Retinal pigment epithelial cell (primary cell): ENCODE measurements around the gene NMT1.

Experiments
- DNase-seq: peaks from one replicate; pipeline ENCODE4 v3.0.0-alpha.2; 2010; ENCODE audit warnings: low read depth
- H3K4me3 ChIP-seq: 2 replicates; pipeline ENCODE4 v1.5.1; 2011; ENCODE audit warnings: mild to moderate bottlenecking, low read length, control low read depth, moderate library complexity
- TF ChIP-seq, protein P1 (sequence below): conservative IDR thresholded peaks from 2 replicates; pipeline ENCODE4 v1.5.1; 2011; ENCODE audit warnings: low read depth, low read length, control low read depth, inconsistent platforms

NMT1 gene

DNA sequence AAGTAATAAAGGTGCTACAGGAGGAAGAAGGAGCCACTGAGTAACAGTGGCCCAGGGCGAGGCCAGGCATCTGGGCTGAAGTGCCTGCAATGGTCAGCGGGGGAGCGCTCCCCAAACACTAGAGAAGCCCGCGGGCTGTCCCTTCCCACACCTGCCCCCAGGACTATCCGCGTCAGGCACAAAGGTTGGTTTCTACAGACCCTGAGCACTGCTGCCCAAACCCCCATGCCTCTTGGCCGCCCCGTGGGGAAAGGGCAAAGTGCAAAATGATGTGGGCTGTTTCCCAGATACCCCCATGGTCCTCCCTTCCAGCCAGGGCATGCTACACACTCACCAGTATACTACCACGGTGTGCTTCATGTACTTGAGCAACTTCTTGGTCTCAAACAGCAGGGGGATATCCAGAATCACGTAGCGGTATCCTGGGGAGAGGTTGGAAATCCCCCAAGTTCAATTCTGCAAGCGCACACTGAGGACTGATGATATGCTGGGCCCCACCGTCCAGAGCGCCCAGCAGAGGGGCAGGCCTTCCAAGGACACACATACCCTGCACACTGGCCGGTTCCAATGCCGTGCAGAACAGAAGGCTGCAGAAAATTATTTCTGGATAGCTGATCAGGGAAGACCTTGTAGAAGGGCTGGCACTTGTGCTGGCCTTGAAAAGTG is 31.2 kb upstream of the NMT1 start:
- TF ChIP-seq, protein P1, sequence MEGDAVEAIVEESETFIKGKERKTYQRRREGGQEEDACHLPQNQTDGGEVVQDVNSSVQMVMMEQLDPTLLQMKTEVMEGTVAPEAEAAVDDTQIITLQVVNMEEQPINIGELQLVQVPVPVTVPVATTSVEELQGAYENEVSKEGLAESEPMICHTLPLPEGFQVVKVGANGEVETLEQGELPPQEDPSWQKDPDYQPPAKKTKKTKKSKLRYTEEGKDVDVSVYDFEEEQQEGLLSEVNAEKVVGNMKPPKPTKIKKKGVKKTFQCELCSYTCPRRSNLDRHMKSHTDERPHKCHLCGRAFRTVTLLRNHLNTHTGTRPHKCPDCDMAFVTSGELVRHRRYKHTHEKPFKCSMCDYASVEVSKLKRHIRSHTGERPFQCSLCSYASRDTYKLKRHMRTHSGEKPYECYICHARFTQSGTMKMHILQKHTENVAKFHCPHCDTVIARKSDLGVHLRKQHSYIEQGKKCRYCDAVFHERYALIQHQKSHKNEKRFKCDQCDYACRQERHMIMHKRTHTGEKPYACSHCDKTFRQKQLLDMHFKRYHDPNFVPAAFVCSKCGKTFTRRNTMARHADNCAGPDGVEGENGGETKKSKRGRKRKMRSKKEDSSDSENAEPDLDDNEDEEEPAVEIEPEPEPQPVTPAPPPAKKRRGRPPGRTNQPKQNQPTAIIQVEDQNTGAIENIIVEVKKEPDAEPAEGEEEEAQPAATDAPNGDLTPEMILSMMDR, result no peak
- DNase-seq, result no peak
- no peak overlapping the region for H3K4me3 ChIP-seq

DNA sequence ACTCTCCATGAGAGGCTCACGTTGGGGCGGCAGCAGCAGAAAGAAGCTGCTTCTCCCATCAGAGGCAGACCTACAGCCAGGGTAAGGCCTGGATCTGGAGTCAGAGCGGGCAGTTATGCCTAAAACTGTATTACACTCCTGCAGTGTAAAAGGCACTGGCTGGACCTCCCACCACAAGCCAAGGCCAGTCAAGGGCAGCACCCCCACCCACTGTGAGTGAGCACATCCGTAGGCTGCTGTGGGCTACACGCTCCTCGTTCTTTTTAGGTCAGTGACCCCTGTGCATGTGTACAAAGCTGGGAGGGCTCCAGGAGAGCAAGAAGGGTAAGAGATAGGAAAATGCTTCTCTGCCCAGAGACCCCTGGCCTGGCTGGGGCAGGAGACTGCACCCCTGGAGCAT is 30.4 kb upstream of the NMT1 start:
- no peak for DNase-seq
- no peak overlapping the region for H3K4me3 ChIP-seq
- TF ChIP-seq, protein P1, result no peak

DNA sequence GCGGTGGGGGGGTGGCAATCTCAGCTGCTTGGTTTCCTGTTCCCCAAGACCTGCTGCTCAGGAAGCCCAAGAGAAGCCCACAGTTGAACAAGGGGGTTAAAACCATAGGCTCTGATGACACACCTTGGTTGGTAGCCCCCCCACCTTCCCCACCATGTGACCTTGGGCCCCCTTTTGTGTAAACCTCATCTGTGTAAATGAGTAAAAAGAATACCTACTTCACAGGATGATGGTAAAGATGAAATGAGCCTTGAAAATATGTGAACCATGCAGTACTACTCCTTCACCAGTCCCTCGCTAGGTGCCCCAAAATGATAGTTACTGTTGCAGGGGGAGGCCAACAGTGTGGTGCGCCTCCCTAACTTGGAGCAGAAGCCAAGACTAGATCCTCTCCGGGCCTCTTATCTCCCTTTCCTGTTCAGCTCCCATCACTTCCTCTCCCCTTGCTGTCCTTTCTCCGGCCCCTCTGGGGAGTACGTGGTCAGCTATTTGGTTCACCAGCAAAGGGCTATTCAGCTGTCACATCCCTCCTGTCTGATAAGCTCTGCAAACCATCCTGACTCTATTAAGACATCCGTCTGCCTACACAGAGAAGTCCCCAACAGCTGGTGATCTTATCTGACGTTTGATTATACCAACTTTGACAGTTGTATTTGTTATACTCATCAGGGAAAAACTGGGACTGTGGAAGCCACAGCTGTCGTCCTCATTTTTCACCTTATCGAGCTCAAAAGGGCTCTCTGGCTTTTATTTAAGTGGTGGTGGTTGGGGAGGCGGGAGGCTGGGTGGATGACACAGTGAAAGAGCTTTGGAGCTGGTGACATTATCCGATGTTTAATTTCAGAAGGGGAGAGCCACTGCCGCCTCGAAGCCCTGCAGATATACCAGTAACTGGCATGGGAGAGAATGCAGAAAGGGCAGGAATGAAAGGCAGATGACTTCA is 29.6 kb upstream of the NMT1 start:
- DNase-seq, result no peak
- no peak overlapping the region for H3K4me3 ChIP-seq
- TF ChIP-seq, protein P1, result no peak

DNA sequence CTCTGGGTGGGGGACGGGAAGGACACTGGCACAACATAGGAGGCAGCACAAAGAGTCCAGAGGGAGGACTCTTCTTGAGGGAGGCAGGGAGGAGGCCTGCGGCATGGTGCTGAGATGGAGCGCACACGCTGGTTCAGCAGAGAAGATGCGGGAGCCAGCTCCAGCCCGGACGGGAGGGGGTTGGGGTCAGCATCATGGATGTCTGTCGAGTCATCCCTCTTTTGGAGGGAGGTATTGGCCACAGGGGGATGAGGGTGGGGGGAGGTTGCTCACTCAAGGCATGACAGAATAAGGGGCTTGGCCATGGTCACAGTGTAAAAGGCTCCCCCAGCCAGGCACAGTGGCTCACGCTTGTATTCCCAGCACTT is 29.0 kb upstream of the NMT1 start:
- TF ChIP-seq, protein P1, result no peak
- no peak overlapping the region for H3K4me3 ChIP-seq

DNA sequence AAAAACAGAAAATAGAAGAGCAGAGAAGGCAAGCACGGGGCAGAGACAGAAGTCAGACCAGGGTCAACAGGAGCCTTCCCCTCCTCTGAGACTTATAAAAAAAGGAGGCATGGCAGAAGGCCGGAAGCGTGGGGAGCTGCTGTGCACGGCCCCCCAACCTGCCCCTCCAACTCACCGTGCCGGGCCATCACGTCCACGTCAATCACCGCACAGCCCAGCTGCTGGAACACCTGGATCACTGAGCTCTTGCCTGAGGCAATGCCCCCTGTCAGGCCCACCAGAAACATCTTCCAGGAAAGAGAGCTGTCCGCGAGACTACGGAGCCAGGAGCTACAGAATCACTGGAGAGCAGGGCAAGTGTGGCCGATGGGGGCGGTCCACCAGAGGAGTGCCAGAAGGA is 26.5 kb upstream of the NMT1 start:
- H3K4me3 ChIP-seq, result no peak overlapping the region
- no peak for DNase-seq
- TF ChIP-seq, protein P1, result no peak

More for the DNA sequence above, 29.0 kb upstream of the NMT1 start:
- no peak for DNase-seq

DNA sequence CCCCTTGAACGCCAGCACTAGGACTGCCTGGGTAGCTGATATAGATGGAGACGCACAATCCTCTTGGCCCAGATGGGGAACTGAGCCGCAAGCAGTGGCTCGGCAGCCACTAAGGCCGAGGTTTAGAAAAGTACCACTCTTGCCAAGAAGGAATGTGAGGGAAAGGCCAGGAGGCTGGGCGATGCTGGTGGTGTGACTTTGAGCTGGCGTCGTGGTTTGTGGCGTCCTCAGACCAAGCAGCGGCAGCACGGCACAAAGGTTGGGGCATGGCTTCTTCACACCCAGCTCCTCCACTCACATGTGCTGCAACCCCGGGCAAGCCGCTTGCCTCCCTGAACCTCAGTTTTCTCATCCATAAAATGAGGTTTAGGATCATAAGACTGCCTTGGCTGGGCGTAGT is 25.3 kb upstream of the NMT1 start:
- TF ChIP-seq, protein P1, result no peak
- H3K4me3 ChIP-seq, result no peak overlapping the region
- no peak for DNase-seq
